ENCODE data around the gene NHLRC1. TPM values are rescaled to one million over a fixed set of nuclear protein-coding genes. Genes with fewer than 3 reads are reported as not detected.
A peak's percentile ranks its signal among the peaks of the same experiment; 100 is the strongest.

NHLRC1 gene
- total and polyA plus RNA-seq, 9 of the 15 experiments (the other 6 are each of a cell fraction or from before 2014, with no cell fraction given), result not detected

DNA sequence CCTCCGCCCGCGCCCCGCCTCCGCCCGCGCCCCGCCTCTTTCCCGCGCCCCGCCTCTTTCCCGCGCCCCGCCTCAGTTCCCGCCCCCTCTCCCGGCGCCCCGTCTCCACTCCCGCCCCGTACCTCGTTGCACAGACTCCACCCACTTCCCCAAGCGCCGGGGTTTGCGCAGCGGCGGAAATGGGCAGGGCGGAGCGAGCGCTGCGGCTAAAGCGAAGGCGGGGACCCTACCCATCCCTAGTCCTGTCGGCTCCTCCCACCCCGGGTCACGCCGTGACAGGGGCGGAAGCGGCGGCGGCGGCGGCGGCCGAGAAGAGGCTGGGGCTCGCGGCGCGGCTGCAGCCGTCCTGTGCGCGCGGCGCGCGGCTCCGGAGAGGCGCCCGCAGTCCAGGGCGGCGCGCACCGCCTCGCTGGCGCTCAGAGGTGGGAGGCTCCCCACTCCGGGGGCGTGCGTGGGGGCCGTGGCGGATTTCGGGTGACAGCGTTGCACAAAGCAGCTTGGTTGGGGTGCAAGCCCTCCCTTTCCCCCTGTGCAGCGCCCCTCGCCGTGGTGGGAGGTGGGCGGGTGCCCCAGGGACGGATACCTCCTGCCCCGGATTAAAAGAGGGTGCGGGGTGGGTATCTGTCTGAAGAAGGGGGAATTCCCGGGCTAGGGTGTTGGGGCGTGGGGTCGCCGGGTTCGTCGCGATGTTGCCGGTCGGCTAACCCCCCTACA is 32.8 kb upstream of the NHLRC1 start, which contains the start of gene KDM1B (continued):
- TF ChIP-seq ILF3 (IDR thresholded peaks at IDR 0.05; ENCODE audit: borderline replicate concordance) (peak; percentile 58; the same call in 1 of the 2 replicates), MEF2A (IDR thresholded peaks at IDR 0.05; ENCODE audit: control insufficient read depth, low read depth, low read length) (no peak), SMARCE1 (IDR thresholded peaks at IDR 0.05) (no peak), MCM2 (IDR thresholded peaks at IDR 0.05; ENCODE audit: low read depth) (no peak), RUNX1 (IDR thresholded peaks at IDR 0.05; ENCODE audit: low read depth) (no peak), ZNF76 (CRISPR knock-in tag; IDR thresholded peaks at IDR 0.05; ENCODE audit: borderline replicate concordance) (peak; percentile 44; the same call in 1 of the 2 replicates), ZSCAN29 (IDR thresholded peaks at IDR 0.05) (no peak; the same call in 1 of the 2 replicates), MCM7 (IDR thresholded peaks at IDR 0.05) (no peak), XRCC4 (IDR thresholded peaks at IDR 0.05; ENCODE audit: extremely low read depth, insufficient read depth, insufficient read length) (no peak), TBP (optimal IDR thresholded peaks at IDR 0.05; ENCODE audit: low read depth, low read length) (peak; percentile 17), NFYB (IDR thresholded peaks at IDR 0.05; ENCODE audit: extremely low read depth, insufficient read length) (no peak), ARID2 (IDR thresholded peaks at IDR 0.05) (no peak), CHD4 (IDR thresholded peaks at IDR 0.05; ENCODE audit: insufficient read depth, insufficient replicate concordance, low read depth, low read length, poor library complexity, severe bottlenecking) (no peak), ZNF561 (CRISPR knock-in tag; conservative IDR thresholded peaks at IDR 0.05) (no peak), MEF2D (tag; conservative IDR thresholded peaks at IDR 0.05; ENCODE audit: low read depth) (no peak), PTRF (tag; IDR thresholded peaks at IDR 0.05) (no peak), FIP1L1 (IDR thresholded peaks at IDR 0.05; ENCODE audit: low read depth, low read length, poor library complexity, severe bottlenecking) (no peak)
- TF ChIP-seq, protein P1, sequence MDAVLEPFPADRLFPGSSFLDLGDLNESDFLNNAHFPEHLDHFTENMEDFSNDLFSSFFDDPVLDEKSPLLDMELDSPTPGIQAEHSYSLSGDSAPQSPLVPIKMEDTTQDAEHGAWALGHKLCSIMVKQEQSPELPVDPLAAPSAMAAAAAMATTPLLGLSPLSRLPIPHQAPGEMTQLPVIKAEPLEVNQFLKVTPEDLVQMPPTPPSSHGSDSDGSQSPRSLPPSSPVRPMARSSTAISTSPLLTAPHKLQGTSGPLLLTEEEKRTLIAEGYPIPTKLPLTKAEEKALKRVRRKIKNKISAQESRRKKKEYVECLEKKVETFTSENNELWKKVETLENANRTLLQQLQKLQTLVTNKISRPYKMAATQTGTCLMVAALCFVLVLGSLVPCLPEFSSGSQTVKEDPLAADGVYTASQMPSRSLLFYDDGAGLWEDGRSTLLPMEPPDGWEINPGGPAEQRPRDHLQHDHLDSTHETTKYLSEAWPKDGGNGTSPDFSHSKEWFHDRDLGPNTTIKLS (IDR thresholded peaks at IDR 0.05; ENCODE audit: borderline replicate concordance, low read depth), result peak; percentile 52
- TF ChIP-seq, protein P2, sequence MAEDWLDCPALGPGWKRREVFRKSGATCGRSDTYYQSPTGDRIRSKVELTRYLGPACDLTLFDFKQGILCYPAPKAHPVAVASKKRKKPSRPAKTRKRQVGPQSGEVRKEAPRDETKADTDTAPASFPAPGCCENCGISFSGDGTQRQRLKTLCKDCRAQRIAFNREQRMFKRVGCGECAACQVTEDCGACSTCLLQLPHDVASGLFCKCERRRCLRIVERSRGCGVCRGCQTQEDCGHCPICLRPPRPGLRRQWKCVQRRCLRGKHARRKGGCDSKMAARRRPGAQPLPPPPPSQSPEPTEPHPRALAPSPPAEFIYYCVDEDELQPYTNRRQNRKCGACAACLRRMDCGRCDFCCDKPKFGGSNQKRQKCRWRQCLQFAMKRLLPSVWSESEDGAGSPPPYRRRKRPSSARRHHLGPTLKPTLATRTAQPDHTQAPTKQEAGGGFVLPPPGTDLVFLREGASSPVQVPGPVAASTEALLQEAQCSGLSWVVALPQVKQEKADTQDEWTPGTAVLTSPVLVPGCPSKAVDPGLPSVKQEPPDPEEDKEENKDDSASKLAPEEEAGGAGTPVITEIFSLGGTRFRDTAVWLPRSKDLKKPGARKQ (CRISPR knock-in tag; IDR thresholded peaks at IDR 0.05), result no peak
- TF ChIP-seq, protein P3, sequence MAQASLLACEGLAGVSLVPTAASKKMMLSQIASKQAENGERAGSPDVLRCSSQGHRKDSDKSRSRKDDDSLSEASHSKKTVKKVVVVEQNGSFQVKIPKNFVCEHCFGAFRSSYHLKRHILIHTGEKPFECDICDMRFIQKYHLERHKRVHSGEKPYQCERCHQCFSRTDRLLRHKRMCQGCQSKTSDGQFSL (CRISPR knock-in tag; IDR thresholded peaks at IDR 0.05), result no peak
- TF ChIP-seq, protein P3 (tag; IDR thresholded peaks at IDR 0.05), result no peak

All from K562 (cell line).